HepG2 (cell line): ENCODE data around the gene HPCAL1. TPM values are rescaled to one million over a fixed set of nuclear protein-coding genes. Genes with fewer than 3 reads are reported as not detected.

Source experiments
- BRD4 ChIP-seq: sonication (generic); formaldehyde crosslinking; IDR thresholded peaks from 2 replicates; pipeline ENCODE4 v1.4.0; 2020; ENCODE audit warnings: missing genetic modification reagents
- FOXA3 ChIP-seq: IDR thresholded peaks from 2 replicates; pipeline ENCODE4 v1.6.1; 2016; ENCODE audit warnings: missing genetic modification reagents, missing compliant biosample characterization
- GABPA ChIP-seq, 2 experiments: IDR thresholded peaks; 2 replicates each; pipeline ENCODE4 v1.6.1; 2011 to 2016; ENCODE audit warnings: low read depth in 2 of 2, low read length in 1 of 2, missing biosample characterization in 1 of 2, missing genetic modification characterization in 1 of 2
- GATA4 ChIP-seq: sonication (generic); IDR thresholded peaks from 2 replicates; pipeline ENCODE4 v1.6.1; 2016; ENCODE audit warnings: antibody characterized with exemption, low read depth, borderline replicate concordance
- GZF1 ChIP-seq: sonication (generic); formaldehyde crosslinking; IDR thresholded peaks from 2 replicates; pipeline ENCODE4 v1.5.1; 2020; ENCODE audit warnings: mild to moderate bottlenecking, missing genetic modification reagents
- IRF9 ChIP-seq: sonication (generic); formaldehyde crosslinking; IDR thresholded peaks from 2 replicates; pipeline ENCODE4 v1.8.0; 2022; ENCODE audit warnings: missing genetic modification reagents, mild to moderate bottlenecking, borderline replicate concordance
- KDM2A ChIP-seq: sonication (generic); formaldehyde crosslinking; IDR thresholded peaks from 2 replicates; pipeline ENCODE4 v1.4.0; 2020; ENCODE audit warnings: low read depth, missing genetic modification reagents, borderline replicate concordance
- KDM3A ChIP-seq: IDR thresholded peaks from 2 replicates; pipeline ENCODE4 v1.6.1; 2018; ENCODE audit warnings: low read depth, missing compliant biosample characterization
- NFYB ChIP-seq: sonication (generic); formaldehyde crosslinking; IDR thresholded peaks from 2 replicates; pipeline ENCODE4 v1.4.0; 2020; ENCODE audit warnings: missing genetic modification reagents
- NR2C2 ChIP-seq: sonication (generic); formaldehyde crosslinking; IDR thresholded peaks from 2 replicates; pipeline ENCODE4 v1.4.0; 2020; ENCODE audit warnings: missing genetic modification reagents, mild to moderate bottlenecking, moderate library complexity, borderline replicate concordance
- PHF20 ChIP-seq: sonication (generic); formaldehyde crosslinking; IDR thresholded peaks from 2 replicates; pipeline ENCODE4 v1.5.0; 2020; ENCODE audit warnings: mild to moderate bottlenecking, missing genetic modification reagents
- RFXAP ChIP-seq: sonication (generic); formaldehyde crosslinking; IDR thresholded peaks from 2 replicates; pipeline ENCODE4 v1.4.0; 2020; ENCODE audit warnings: missing genetic modification reagents, borderline replicate concordance
- SALL1 ChIP-seq: sonication (generic); formaldehyde crosslinking; IDR thresholded peaks from 2 replicates; pipeline ENCODE4 v1.8.0; 2022; ENCODE audit warnings: mild to moderate bottlenecking, missing genetic modification reagents
- SMC3 ChIP-seq: IDR thresholded peaks from 2 replicates; pipeline ENCODE4 v1.6.1; 2011; ENCODE audit warnings: low read length, improper control_type of control experiment
- SOX13 ChIP-seq, 3 experiments: fragments of 450-650 bp in 1 of 3; sonication (generic) in 1 of 3; formaldehyde crosslinking in 1 of 3; IDR thresholded peaks in 2 of 3; conservative IDR thresholded peaks in 1 of 3; 2 replicates each; pipeline versions ENCODE4 v1.5.0 to v1.6.1; 2016 to 2020; ENCODE audit warnings: antibody characterized with exemption in 1 of 3, mild to moderate bottlenecking in 1 of 3, missing compliant biosample characterization in 1 of 3, missing genetic modification reagents in 1 of 3, moderate library complexity in 1 of 3
- TBX2 ChIP-seq: sonication (generic); formaldehyde crosslinking; IDR thresholded peaks from 2 replicates; pipeline ENCODE4 v1.5.0; 2020; ENCODE audit warnings: missing genetic modification reagents, mild to moderate bottlenecking, borderline replicate concordance
- THAP7 ChIP-seq: sonication (generic); formaldehyde crosslinking; IDR thresholded peaks from 2 replicates; pipeline ENCODE4 v1.8.1; 2023; ENCODE audit warnings: mild to moderate bottlenecking, missing genetic modification reagents
- U2AF2 ChIP-seq: fragments of 200-400 bp; formaldehyde crosslinking; IDR thresholded peaks from 2 replicates; pipeline ENCODE4 v1.6.1; 2017; ENCODE audit warnings: low read depth, mild to moderate bottlenecking, low read length
- ZBTB43 ChIP-seq: sonication (generic); formaldehyde crosslinking; conservative IDR thresholded peaks from 2 replicates; pipeline ENCODE4 v1.4.0; 2020; ENCODE audit warnings: missing genetic modification reagents
- ZEB1 ChIP-seq: IDR thresholded peaks from 2 replicates; pipeline ENCODE4 v1.6.1; 2012; ENCODE audit warnings: mild to moderate bottlenecking, low read depth, inconsistent platforms; ENCODE audit not compliant: insufficient replicate concordance
- ZNF629 ChIP-seq: sonication (generic); formaldehyde crosslinking; conservative IDR thresholded peaks from 2 replicates; pipeline ENCODE4 v1.5.0; 2020; ENCODE audit warnings: missing genetic modification reagents
- ZNF639 ChIP-seq: conservative IDR thresholded peaks from 2 replicates; pipeline ENCODE4 v1.6.1; 2018; ENCODE audit warnings: missing genetic modification reagents
- ZNF703 ChIP-seq: sonication (generic); formaldehyde crosslinking; IDR thresholded peaks from 2 replicates; pipeline ENCODE4 v1.5.1; 2020; ENCODE audit warnings: missing genetic modification reagents, mild to moderate bottlenecking, moderate library complexity, borderline replicate concordance
- ZNF747 ChIP-seq: sonication (generic); formaldehyde crosslinking; IDR thresholded peaks from 2 replicates; pipeline ENCODE4 v1.8.1; 2023; ENCODE audit warnings: missing genetic modification reagents, mild to moderate bottlenecking, borderline replicate concordance
- ZNF772 ChIP-seq: sonication (generic); formaldehyde crosslinking; IDR thresholded peaks from 2 replicates; pipeline ENCODE4 v1.5.0; 2020; ENCODE audit warnings: mild to moderate bottlenecking, missing genetic modification reagents
- polyA plus RNA-seq, 8 experiments: library from polyadenylated mRNA; depleted of rRNA in 3 of 8; stranded (reverse) in 7 of 8; unstranded in 1 of 8; fragments of >200 nt; fragmentation: Illumina TruSeq in 4 of 8; extraction: Trizol in 4 of 8; gene quantifications; 2 replicates each; pipeline versions ENCODE4 v1.2.1 to v1.2.3, GENCODE V29; 2011 to 2016; ENCODE audit warnings: low read depth in 4 of 8, missing spikeins in 1 of 8, mixed read lengths in 1 of 8; ENCODE audit not compliant: insufficient read depth in 1 of 8
- total RNA-seq, 5 experiments: library from RNA; depleted of rRNA; stranded (reverse); fragments of >200 nt; fragmentation: Illumina TruSeq; extraction: Trizol; gene quantifications; 2 replicates each; pipeline ENCODE4 v1.2.3, GENCODE V29; 2016; ENCODE audit warnings: low read depth in 1 of 5

HPCAL1 gene
- total and polyA plus RNA-seq, 2 of the 13 experiments (the other 11 are each of a cell fraction or from before 2014, with no cell fraction given), result 29.5 to 29.9 TPM

- TF ChIP-seq ZNF639 (CRISPR knock-in tag) (peak; percentile 84), THAP7 (CRISPR knock-in tag) (peak; percentile 86; the same call in 1 of the 2 replicates), ZNF772 (no peak), IRF9 (CRISPR knock-in tag) (peak; percentile 56; the same call in 1 of the 2 replicates), FOXA3 (CRISPR knock-in tag) (peak; percentile 53), KDM3A (0 out of 2 replicates have a peak, but pooled peaks have one; percentile 40), KDM2A (peak; percentile 63), ZBTB43 (CRISPR knock-in tag) (peak; percentile 88), SALL1 (CRISPR knock-in tag) (peak; percentile 91), GZF1 (CRISPR knock-in tag) (0 out of 2 replicates have a peak, but pooled peaks have one; percentile 15), SOX13 (IDR thresholded peaks at IDR 0.05) (no peak), SOX13 (CRISPR knock-in tag; conservative IDR thresholded peaks at IDR 0.05 in 1 of 2, IDR thresholded peaks at IDR 0.05 in 1 of 2) (peak in 1 of 2 experiments; percentile 53; a peak in 1 of 4 replicates), SMC3 (peak; percentile 29; the same call in 1 of the 2 replicates), ZNF747 (CRISPR knock-in tag) (peak; percentile 81; the same call in 1 of the 2 replicates), TBX2 (CRISPR knock-in tag) (peak; percentile 50; the same call in 1 of the 2 replicates), GATA4 (no peak; the same call in 1 of the 2 replicates), ZNF703 (no peak; the same call in 1 of the 2 replicates), BRD4 (CRISPR knock-in tag) (peak; percentile 83; the same call in 1 of the 2 replicates), RFXAP (0 out of 2 replicates have a peak, but pooled peaks have one; percentile 77), PHF20 (peak; percentile 56), GABPA (IDR thresholded peaks at IDR 0.05; ENCODE audit: low read depth, low read length) (peak; percentile 61), GABPA (CRISPR knock-in tag; IDR thresholded peaks at IDR 0.05; ENCODE audit: low read depth) (peak; percentile 61; the same call in 1 of the 2 replicates), NFYB (CRISPR knock-in tag) (no peak; the same call in 1 of the 2 replicates), ZEB1 (peak; percentile 38), U2AF2 (no peak), NR2C2 (peak; percentile 82), ZNF629 (0 out of 2 replicates have a peak, but pooled peaks have one; percentile 18)
Observed at GRCh38 chr2:10302479-10303180, at the start of gene HPCAL1 (continued).
